Ishikawa (cell line): ENCODE measurements around the gene TCHP.

Experiments
- CEBPB ChIP-seq: IDR thresholded peaks from 2 replicates; pipeline ENCODE4 v1.6.1; 2012
- CREB1 ChIP-seq: IDR thresholded peaks from 2 replicates; pipeline ENCODE4 v1.6.1; 2012; ENCODE audit warnings: low read depth
- EGR1 ChIP-seq: IDR thresholded peaks from 2 replicates; pipeline ENCODE4 v1.6.1; 2012
- EP300 ChIP-seq: IDR thresholded peaks from 2 replicates; pipeline ENCODE4 v1.6.1; 2012; ENCODE audit warnings: borderline replicate concordance
- NFIC ChIP-seq: IDR thresholded peaks from 2 replicates; pipeline ENCODE4 v1.6.1; 2012
- RAD21 ChIP-seq: IDR thresholded peaks from 2 replicates; pipeline ENCODE4 v1.6.1; 2012; ENCODE audit warnings: low read depth
- REST ChIP-seq: IDR thresholded peaks from 2 replicates; pipeline ENCODE4 v1.6.1; 2012; ENCODE audit warnings: low read depth, mild to moderate bottlenecking
- TAF1 ChIP-seq: IDR thresholded peaks from 2 replicates; pipeline ENCODE4 v1.6.1; 2012; ENCODE audit warnings: low read depth, mild to moderate bottlenecking
- TCF12 ChIP-seq: IDR thresholded peaks from 2 replicates; pipeline ENCODE4 v1.6.1; 2012; ENCODE audit warnings: low read depth
- TEAD4 ChIP-seq: IDR thresholded peaks from 2 replicates; pipeline ENCODE4 v1.6.1; 2012
- USF1 ChIP-seq: IDR thresholded peaks from 2 replicates; pipeline ENCODE4 v1.6.1; 2012
- YY1 ChIP-seq: IDR thresholded peaks from 2 replicates; pipeline ENCODE4 v1.6.1; 2012; ENCODE audit warnings: low read depth

GRCh38 chr12:109953656-109954055 lies 53.6 kb downstream of the TCHP start:
- TF ChIP-seq YY1, result no peak
- no peak for TF ChIP-seq CEBPB
- no peak for TF ChIP-seq REST
- no peak for TF ChIP-seq CREB1
- TF ChIP-seq USF1, result no peak
- no peak for TF ChIP-seq TAF1
- TF ChIP-seq EP300, result no peak
- no peak for TF ChIP-seq NFIC
- TF ChIP-seq RAD21, result no peak
- no peak for TF ChIP-seq EGR1
- no peak for TF ChIP-seq TCF12
- no peak for TF ChIP-seq TEAD4
